GM06990 (cell line): Measurements from ENCODE around the gene GID4.

Source experiments
- DNase-seq: peaks from one replicate; pipeline ENCODE4 v3.0.0-alpha.2; 2011; ENCODE audit not compliant: insufficient read length; ENCODE audit errors: extremely low read depth
- H3K27me3 ChIP-seq: replicated peaks from 2 replicates; pipeline ENCODE4 v1.6.0; 2011; ENCODE audit warnings: low read length; ENCODE audit not compliant: control insufficient read depth, insufficient read depth
- H3K36me3 ChIP-seq: 2 replicates; pipeline ENCODE4 v1.5.1; 2011; ENCODE audit warnings: low read length; ENCODE audit not compliant: control insufficient read depth, insufficient read depth
- H3K4me3 ChIP-seq: replicated peaks from 2 replicates; pipeline ENCODE4 v1.5.1; 2011; ENCODE audit warnings: low read depth, mild to moderate bottlenecking, control low read depth, low read length
- TF ChIP-seq, protein P1 (sequence below): IDR thresholded peaks from 2 replicates; pipeline ENCODE4 v1.5.1; 2011; ENCODE audit warnings: low read length, control low read depth, mild to moderate bottlenecking, inconsistent platforms; ENCODE audit not compliant: insufficient read depth, poor library complexity, severe bottlenecking

Gene GID4

DNA sequence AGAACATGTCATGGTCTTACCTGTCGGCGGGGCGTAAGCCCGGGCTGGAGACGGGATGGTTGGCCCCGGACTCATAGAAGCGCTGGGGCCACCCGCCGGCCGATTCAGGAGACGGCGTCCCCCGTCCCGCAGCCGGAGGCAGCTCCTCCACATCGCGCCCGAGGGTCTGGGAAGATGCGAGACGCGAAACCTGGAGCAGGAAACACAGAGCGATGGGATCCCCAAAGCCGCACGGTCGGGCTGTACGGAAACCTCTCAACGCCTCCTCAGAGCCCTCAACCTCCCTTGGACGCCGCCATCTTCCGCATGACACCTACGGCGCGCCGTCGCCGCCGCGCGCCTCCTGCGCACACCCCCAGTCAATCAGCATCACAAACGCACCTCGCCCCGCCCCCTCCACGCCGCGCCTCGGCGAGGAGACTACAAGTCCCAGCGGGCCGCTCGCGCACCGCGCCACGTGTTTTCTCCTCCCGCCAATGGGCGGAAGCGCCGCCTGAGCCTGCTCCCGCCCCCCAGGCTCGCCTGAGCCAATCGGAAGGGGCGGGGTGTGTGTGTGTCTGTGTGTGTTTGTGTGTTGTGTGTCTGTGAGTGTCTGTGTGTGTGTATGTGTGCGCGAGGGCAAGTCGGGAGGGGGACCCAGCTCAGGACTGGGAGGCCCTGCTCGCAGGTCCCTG lies at the start of gene GID4, which contains the start of gene ATPAF2:
Gene GID4 (plus strand): TSS at position 548 of the 674 bp plus-strand sequence. CDS start 57 bp downstream, at position 605.
Gene ATPAF2 (minus strand): TSS at position 308 of the 674 bp plus-strand sequence. CDS start 155 bp downstream, at position 153.
- Histone ChIP-seq H3K4me3 (peak within 1 kb of the TSS; percentile 93), H3K36me3 (no peaks in the 10 kb centered on the region), H3K27me3 (no peaks in the 10 kb centered on the region)
- TF ChIP-seq, protein P1, sequence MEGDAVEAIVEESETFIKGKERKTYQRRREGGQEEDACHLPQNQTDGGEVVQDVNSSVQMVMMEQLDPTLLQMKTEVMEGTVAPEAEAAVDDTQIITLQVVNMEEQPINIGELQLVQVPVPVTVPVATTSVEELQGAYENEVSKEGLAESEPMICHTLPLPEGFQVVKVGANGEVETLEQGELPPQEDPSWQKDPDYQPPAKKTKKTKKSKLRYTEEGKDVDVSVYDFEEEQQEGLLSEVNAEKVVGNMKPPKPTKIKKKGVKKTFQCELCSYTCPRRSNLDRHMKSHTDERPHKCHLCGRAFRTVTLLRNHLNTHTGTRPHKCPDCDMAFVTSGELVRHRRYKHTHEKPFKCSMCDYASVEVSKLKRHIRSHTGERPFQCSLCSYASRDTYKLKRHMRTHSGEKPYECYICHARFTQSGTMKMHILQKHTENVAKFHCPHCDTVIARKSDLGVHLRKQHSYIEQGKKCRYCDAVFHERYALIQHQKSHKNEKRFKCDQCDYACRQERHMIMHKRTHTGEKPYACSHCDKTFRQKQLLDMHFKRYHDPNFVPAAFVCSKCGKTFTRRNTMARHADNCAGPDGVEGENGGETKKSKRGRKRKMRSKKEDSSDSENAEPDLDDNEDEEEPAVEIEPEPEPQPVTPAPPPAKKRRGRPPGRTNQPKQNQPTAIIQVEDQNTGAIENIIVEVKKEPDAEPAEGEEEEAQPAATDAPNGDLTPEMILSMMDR = peak; percentile 15
- DNase-seq = peak; percentile 100

DNA sequence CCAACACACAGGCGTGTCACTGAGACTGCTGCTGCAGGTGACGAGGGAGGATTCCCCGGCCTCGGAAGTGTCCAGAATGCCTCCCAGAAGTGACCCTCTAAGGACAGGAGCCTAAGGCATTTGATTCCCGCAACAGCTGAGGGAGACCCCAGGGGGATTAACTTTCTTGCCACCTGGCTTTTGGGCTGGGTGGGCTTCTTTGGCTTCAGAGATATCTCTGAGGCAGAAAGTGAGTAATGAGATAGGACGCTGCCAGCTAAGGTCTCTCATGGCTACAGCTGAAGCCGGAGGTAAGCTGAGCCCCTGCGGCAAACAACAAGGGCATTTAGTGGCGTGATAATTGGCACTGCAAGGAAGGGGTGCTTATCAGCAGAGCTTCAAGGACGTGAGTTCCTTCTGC lies 49.6 kb upstream of the GID4 start:
- no peak for DNase-seq
- no peaks in the 10 kb centered on the region for H3K36me3 ChIP-seq
- TF ChIP-seq, protein P1 = no peak
- H3K4me3 ChIP-seq = no peak overlapping the region
- H3K27me3 ChIP-seq = no peaks in the 10 kb centered on the region

DNA sequence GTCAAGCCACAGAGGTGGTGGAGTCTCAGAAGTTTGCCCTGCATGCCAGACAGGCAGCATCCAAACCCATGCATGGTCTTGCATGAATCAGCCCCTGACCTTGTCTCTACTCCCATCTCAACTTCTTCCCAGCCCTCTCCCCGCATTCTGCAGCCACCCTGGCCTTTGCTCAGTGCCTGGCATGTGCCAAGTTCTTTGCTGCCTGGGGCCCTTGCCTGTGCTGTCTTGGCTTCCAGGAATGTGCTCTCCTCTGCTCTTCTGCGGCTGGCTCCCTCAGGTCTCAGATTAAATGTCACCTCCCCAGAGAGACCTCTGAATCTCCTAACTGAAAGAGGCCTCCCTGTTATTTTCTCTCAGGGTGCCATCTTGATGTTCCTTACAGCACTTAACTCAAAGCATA lies 48.9 kb upstream of the GID4 start:
- TF ChIP-seq, protein P1 = no peak
- Histone ChIP-seq H3K36me3 (no peaks in the 10 kb centered on the region), H3K27me3 (no peaks in the 10 kb centered on the region), H3K4me3 (no peak overlapping the region)
- no peak for DNase-seq

DNA sequence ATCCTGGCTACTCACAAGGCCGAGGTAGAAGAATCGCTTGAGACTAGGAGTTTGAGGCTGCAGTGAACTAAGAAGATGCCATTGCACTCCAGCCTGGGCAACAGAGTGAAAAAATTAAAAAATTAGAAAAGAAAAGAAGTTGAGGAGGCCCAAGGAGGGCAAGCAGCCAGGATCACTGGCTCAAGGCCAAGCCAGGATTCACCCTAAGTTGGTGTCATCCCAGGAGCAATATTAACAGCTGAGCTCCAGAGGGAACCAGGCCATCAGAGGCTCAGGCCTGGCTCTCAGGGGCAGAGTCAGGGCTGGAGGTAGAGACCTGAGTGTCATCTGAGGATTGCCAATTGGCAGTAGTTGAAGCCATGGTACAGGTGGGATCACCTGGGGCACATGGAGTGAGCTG lies 45.8 kb upstream of the GID4 start:
- Histone ChIP-seq H3K36me3 (no peaks in the 10 kb centered on the region), H3K4me3 (no peak overlapping the region), H3K27me3 (no peaks in the 10 kb centered on the region)
- TF ChIP-seq, protein P1 = no peak
- DNase-seq = no peak

DNA sequence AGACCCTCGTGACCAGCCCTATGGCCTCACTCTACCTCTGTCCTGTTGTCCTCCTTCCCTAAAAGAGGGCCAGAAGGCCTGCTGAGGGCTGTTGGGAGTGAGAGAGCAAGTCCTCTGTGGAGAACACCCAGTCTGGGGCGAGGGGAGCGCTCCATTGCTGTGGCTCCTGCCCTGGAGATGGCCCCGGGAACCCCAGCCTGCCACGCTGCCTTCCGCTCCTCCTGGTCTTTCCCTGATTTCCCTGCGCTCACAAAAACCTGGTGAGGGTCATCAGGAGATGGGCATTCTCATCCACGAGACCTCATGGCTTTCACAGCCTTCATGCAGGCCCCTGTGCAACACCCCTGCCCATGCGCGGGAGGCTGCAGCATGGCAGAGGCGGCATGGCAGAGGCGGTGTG lies 45.4 kb upstream of the GID4 start:
- no peak for DNase-seq
- no peaks in the 10 kb centered on the region for H3K27me3 ChIP-seq
- TF ChIP-seq, protein P1 = no peak
- no peaks in the 10 kb centered on the region for H3K36me3 ChIP-seq
- H3K4me3 ChIP-seq = no peak overlapping the region
